Muscle layer of colon (tissue), 2 donors: Measurements from ENCODE around the gene FGF1.
A peak's percentile ranks its signal among the peaks of the same experiment; 100 is the strongest.

Experiments
- H3K27ac ChIP-seq: one replicate; pipeline ENCODE4 v1.7.0; 2013; ENCODE audit warnings: low read depth, mild to moderate bottlenecking, low read length, moderate library complexity
- H3K27me3 ChIP-seq, 2 donors: one replicate each; pipeline ENCODE4 v1.7.0; 2013; ENCODE audit warnings: low read length in 2 of 2, mild to moderate bottlenecking in 2 of 2; ENCODE audit not compliant: insufficient read depth in 2 of 2, control insufficient read depth in 1 of 2
- H3K36me3 ChIP-seq: one replicate; pipeline ENCODE4 v1.7.0; 2013; ENCODE audit warnings: mild to moderate bottlenecking, low read length; ENCODE audit not compliant: insufficient read depth
- H3K4me1 ChIP-seq: one replicate; pipeline ENCODE4 v1.7.0; 2013; ENCODE audit warnings: mild to moderate bottlenecking, low read length; ENCODE audit not compliant: insufficient read depth
- H3K4me3 ChIP-seq, 2 donors: one replicate each; pipeline ENCODE4 v1.7.0; 2013; ENCODE audit warnings: low read length in 2 of 2, low read depth in 1 of 2, mild to moderate bottlenecking in 1 of 2, moderate library complexity in 1 of 2
- H3K9ac ChIP-seq: one replicate; pipeline ENCODE4 v1.7.0; 2013; ENCODE audit warnings: low read length
- H3K9me3 ChIP-seq: one replicate; pipeline ENCODE4 v1.7.0; 2013; ENCODE audit warnings: mild to moderate bottlenecking, low read length
- donor health status: abdominal sarcoma.
- donor health status: Adenocarcinoma of cecum.

Gene FGF1

DNA sequence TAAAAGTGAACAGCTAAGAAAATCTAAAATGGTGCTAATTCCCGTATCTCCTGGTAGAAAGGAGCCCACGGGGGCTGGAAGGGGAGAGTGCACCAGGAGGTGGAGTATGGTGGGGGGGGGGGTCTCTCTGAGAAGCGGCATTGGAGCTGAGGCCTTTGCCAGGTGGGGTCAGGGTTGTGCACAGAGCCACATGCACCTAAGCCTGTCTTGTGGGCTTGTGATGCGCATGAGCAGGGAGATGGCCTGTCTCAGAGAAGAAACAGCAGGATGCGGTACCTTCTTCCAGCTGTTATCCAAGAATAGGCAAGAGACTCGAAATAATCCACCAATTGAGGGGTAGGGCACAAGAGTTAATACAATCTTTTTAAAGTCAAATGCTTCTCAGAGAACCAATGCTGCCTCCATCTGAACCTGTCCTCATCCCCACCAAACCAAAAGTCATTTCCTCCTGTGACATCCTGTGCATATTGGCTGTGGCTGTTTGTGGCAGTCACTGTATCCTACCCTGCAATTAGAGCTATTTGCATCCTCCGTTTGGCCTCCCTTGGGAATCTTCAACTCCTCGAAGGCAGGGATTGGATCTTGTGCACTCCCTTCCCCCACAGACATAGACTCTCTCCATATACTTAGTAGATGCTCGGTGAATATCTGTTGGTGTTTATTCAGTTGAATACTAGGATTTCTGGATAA lies 45.4 kb downstream of the FGF1 start:
- no peaks in the 10 kb centered on the region for H3K27me3 ChIP-seq
- no peaks in the 10 kb centered on the region for H3K36me3 ChIP-seq
- H3K9me3 ChIP-seq, result no peaks in the 10 kb centered on the region
- H3K4me1 ChIP-seq, result peaks cover 20% of the 10 kb centered on the region
- H3K27ac ChIP-seq, result no peak overlapping the region
- H3K9ac ChIP-seq, result no peak overlapping the region
- no peak overlapping the region for H3K4me3 ChIP-seq

DNA sequence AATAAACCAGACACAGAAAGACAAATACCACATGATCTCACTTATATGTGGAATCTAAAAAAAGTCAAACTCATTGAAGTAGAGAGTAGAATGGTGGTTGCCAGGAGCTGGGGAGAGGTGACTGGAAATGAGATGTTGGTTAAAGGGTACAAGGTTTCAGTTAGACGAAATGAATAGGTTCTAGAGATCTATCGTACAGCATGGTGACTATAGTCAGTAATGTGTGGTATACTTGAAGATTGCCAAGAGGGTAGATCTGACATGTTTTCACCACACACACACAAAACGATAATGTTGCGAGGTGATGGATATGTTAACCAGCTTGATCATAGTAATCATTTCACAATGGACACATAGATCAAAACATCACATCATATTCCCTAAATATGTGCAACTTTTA lies 46.4 kb downstream of the FGF1 start:
- peaks cover 11% of the 10 kb centered on the region for H3K4me1 ChIP-seq
- H3K9me3 ChIP-seq, result no peaks in the 10 kb centered on the region

DNA sequence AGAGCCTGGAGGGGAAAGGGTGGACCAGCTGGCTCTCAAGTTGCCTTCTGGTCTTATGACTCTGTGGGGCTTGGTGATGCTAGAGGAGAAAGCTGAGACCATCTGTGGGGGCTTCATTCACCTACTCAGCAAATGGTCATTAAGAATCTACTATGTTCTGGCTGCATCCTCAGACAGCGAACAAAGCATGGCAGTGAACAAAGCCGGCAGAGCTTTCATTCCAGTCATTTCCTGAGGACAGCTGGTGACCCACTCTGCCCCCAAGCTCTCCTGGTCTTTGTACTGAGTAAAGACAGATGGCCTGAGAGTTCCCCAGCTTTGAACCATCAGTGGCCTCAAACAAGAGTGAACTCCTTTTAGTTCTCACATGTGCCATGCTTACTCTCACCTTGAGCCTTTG lies 48.0 kb downstream of the FGF1 start:
- Histone ChIP-seq H3K9ac (no peak overlapping the region), H3K4me1 (no peaks in the 10 kb centered on the region), H3K27ac (no peak overlapping the region), H3K36me3 (no peaks in the 10 kb centered on the region), H3K4me3 (no peak overlapping the region), H3K27me3 (no peaks in the 10 kb centered on the region), H3K9me3 (no peaks in the 10 kb centered on the region)

More for the DNA sequence above, 46.4 kb downstream of the FGF1 start:
- H3K9ac ChIP-seq, result no peak overlapping the region
- no peaks in the 10 kb centered on the region for H3K36me3 ChIP-seq
- no peak overlapping the region for H3K27ac ChIP-seq
- no peak overlapping the region for H3K4me3 ChIP-seq
- no peaks in the 10 kb centered on the region for H3K27me3 ChIP-seq

DNA sequence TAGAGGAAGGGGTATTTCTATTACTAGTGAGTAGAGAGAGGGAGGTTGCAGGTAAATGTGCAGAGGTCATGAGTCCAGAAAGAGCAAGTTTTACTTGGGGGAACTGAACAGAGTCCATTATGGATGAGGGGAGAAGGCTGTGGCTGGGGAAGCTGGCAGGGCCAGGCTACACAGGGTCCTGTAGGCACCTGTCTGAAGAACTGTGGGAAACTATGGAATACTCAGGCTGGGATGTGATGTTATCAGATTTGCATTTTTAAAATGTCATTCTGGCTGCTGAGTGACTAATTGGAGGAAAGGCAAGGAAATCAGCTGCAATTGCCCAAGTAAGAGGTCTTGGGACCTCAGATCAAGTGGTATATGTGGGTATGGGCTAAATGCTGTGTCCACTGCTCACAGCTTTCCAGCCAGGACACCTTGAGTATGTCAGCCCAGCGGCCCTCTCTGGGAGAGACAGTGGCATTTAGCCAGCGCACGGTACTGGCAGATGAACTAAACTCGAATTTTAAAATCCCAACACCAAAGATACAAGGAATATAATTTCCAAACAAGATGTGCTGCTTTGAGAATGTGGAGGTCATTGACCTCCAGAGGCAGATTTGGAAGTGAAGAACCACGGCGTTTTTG lies 49.1 kb downstream of the FGF1 start:
- no peak overlapping the region for H3K9ac ChIP-seq
- no peaks in the 10 kb centered on the region for H3K36me3 ChIP-seq
- H3K27me3 ChIP-seq, result no peaks in the 10 kb centered on the region
- H3K27ac ChIP-seq, result no peak overlapping the region
- H3K9me3 ChIP-seq, result no peaks in the 10 kb centered on the region
- H3K4me1 ChIP-seq, result no peaks in the 10 kb centered on the region
- H3K4me3 ChIP-seq, result no peak overlapping the region

DNA sequence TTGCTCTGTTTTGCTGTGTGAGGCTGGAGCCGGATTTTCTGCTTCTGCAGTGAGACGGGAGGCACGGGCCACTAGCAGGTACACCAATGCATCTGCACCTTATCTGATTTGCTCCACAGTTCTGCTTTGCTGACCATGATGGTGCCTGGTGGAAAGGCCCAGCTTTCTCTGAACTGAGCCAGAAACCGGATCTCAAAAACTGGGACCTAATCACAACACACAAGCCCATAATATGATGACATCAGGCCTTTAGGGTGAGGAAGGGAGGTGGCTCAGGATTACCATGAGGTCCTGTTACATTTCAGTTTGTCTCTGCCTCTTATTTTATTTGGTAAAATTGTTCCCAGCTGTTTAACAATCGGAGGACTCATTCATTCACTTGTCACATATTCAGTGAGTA lies 49.8 kb downstream of the FGF1 start:
- Histone ChIP-seq H3K4me3 (no peak overlapping the region), H3K9me3 (no peaks in the 10 kb centered on the region), H3K27me3 (no peaks in the 10 kb centered on the region), H3K9ac (no peak overlapping the region), H3K4me1 (no peaks in the 10 kb centered on the region), H3K36me3 (no peaks in the 10 kb centered on the region), H3K27ac (no peak overlapping the region)

DNA sequence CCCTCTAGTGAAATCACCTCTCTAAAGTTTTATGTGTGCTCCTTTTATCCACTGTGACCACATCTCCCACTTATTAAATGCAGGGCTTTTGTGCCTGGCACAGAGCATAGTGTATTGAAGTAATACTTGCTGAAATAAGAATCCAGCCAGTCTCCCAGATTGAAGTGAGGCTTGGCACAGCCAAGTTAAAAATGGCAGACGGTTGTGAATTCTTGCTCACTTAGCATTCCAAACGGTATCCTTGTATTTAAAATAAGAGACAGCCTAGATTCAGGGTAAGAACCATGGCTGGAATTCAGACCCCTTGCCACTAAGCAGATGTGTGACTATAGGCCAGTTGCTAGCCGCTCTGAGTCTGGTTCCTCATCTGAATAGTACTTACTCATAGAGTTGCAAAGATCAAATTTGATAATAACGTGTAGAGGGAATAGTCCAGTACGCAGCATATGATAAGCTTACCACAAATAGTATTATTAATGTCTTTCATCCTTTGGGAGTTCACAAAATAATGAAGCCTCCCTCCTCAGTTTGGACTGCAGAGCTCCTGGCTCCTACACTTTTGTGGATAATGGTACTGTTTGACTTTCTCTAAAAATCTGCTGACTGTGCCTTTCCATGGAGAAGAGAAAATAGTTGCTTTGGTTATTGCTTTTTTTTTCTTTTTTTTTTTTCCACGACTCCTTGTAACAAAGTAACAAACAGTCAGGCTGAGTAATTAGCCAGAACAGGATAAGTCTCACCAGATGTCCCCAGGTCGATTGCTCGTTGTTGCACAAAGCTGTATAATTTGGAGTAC lies 51.5 kb downstream of the FGF1 start:
- no peaks in the 10 kb centered on the region for H3K27me3 ChIP-seq
- no peak overlapping the region for H3K27ac ChIP-seq
- no peak overlapping the region for H3K4me3 ChIP-seq
- H3K9me3 ChIP-seq, result no peaks in the 10 kb centered on the region
- H3K36me3 ChIP-seq, result no peaks in the 10 kb centered on the region
- H3K9ac ChIP-seq, result no peak overlapping the region
- no peaks in the 10 kb centered on the region for H3K4me1 ChIP-seq

DNA sequence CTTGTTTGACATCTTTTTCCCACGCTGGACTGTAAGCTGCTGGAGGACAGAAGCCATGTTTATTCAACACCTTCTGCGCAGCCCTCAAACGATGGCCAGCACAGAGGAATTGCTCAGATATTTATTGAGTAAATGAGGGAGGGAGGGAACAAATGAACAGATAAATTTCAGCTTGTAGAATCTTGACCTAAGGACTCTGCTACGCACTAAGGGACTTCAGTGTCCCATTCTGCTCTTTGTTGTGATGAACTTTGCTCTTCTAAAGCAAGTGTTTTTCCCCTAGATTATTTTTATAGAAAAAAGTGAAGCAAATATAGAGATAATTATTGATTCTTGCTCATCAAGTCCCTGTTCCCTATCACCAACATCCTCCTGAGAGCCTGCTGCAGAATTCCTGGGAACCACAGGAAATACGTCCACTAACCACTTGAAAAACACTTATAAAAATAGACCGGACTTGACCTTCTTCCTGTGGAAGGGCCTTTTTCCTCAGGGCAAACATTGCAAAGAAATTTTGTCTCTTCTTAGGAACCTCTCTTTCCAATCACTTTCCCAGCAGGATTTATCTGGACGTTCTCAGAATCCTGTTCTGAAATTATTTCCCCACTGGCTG lies 54.9 kb downstream of the FGF1 start:
- Histone ChIP-seq H3K27me3 (no peaks in the 10 kb centered on the region), H3K36me3 (no peaks in the 10 kb centered on the region), H3K9me3 (no peaks in the 10 kb centered on the region), H3K4me3 (no peak overlapping the region), H3K4me1 (peaks cover 8% of the 10 kb centered on the region), H3K27ac (no peak overlapping the region), H3K9ac (no peak overlapping the region)

DNA sequence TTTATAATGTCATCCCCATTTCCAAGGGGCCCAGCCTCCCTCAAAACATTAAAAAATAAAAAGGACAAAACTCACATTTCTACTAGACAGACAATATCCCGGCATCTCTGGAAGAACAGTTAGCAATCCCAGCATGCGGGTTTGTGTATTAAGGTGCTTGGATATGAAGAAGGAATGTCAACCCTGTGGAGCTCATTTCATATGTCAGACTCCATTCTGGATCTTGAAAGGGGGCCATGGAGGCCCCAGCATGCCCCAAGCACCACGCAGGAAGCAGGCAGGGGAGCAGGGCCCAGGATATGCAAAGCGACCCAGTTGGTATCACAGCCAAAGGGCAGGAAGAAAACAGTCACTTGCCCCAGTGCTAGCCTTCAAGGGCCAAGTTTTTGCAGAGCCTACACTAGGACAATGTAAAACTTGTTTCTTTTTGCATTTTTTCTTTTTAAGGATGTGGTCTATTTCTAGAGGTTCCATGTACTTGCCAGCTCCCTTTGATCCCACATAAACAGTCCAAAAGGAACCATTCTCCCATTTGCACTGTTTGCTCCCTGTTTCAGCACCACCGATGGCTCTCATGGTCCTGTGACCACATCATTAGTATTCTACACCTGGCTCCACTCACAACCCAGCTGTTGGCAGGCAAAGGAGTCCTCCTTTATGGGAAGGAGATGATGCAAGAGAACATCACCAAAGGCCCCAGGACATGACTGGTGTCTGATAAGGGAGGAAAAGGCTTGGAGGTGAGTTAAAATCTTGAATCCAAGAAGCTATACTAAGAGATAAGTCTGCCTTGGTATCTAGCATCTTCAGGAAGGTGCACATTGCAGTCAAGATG lies 58.3 kb downstream of the FGF1 start:
- Histone ChIP-seq H3K4me1 (peaks cover 23% of the 10 kb centered on the region), H3K36me3 (no peaks in the 10 kb centered on the region), H3K9me3 (no peaks in the 10 kb centered on the region), H3K9ac (no peak overlapping the region), H3K27me3 (no peaks in the 10 kb centered on the region), H3K4me3 (no peak overlapping the region), H3K27ac (no peak overlapping the region)

DNA sequence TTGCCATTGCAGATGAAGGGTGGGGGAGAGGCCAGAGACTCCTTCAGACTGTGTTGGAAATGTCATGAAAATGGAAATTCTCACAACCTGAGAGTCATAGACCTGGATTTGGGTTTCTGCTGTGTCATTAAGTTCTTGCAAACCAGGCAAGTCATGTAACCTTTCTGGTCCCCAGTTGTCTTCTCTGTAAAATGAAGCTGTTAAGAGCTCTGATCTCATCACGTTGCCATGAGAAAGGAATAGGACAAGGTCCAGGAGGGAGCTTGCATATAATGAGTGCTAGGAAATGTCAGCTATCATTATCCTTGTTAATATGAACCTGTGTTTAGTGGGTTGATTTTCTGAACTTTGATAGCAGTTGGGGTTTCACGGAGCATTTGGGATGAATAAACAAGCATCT lies 59.1 kb downstream of the FGF1 start:
- Histone ChIP-seq H3K9ac (no peak overlapping the region), H3K36me3 (no peaks in the 10 kb centered on the region), H3K27ac (no peak overlapping the region), H3K4me3 (no peak overlapping the region), H3K4me1 (peaks cover 23% of the 10 kb centered on the region), H3K27me3 (no peaks in the 10 kb centered on the region), H3K9me3 (no peaks in the 10 kb centered on the region)

DNA sequence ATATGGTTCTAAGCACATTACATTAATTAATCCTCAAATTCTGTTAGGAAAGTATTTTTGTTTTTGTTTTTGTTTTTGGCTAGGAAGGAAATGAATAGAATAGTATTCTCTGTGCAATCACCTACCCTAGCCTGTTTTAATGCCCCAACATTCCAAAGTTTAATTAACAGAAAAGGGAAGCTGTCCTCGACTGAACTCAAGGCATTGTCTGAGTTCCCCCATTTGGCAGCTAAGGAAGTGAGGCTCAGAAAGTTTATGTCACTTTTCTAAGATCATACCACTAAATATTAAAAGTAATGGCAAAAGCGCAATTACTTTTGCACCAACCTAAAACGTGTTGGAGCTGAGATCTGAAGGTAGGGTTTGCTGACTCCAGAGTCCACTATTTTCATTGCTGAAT lies 59.8 kb downstream of the FGF1 start:
- H3K27ac ChIP-seq, result peak overlapping the region; percentile 47
- no peak overlapping the region for H3K4me3 ChIP-seq
- no peaks in the 10 kb centered on the region for H3K36me3 ChIP-seq
- H3K9me3 ChIP-seq, result no peaks in the 10 kb centered on the region
- H3K4me1 ChIP-seq, result peaks cover 23% of the 10 kb centered on the region
- H3K9ac ChIP-seq, result peak overlapping the region; percentile 13
- H3K27me3 ChIP-seq, result no peaks in the 10 kb centered on the region

DNA sequence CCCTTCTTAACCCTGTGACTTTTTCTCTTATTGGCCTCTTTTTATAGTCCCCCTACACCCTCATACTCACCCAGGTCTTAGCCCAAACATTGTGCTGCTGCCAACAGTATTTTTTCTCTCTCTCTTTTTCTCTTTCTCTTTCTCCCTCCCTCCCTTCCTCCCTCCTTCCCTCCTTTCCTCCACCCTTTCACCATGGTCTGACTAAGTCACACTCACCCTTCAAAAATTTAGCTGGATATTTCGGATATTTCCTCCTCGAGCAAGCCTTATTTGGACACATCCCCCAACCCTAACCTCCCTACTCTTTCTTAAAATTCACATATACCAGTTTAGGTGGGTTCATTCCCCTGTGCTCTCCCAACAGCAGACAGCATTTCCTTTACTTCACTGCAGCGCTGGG lies 64.7 kb downstream of the FGF1 start:
- no peaks in the 10 kb centered on the region for H3K9me3 ChIP-seq
- H3K4me3 ChIP-seq, result no peak overlapping the region
- no peaks in the 10 kb centered on the region for H3K36me3 ChIP-seq
- no peaks in the 10 kb centered on the region for H3K27me3 ChIP-seq
- no peak overlapping the region for H3K9ac ChIP-seq
- peaks cover 17% of the 10 kb centered on the region for H3K4me1 ChIP-seq
- H3K27ac ChIP-seq, result no peak overlapping the region
